ENCODE results near the gene TOB1.

DNA sequence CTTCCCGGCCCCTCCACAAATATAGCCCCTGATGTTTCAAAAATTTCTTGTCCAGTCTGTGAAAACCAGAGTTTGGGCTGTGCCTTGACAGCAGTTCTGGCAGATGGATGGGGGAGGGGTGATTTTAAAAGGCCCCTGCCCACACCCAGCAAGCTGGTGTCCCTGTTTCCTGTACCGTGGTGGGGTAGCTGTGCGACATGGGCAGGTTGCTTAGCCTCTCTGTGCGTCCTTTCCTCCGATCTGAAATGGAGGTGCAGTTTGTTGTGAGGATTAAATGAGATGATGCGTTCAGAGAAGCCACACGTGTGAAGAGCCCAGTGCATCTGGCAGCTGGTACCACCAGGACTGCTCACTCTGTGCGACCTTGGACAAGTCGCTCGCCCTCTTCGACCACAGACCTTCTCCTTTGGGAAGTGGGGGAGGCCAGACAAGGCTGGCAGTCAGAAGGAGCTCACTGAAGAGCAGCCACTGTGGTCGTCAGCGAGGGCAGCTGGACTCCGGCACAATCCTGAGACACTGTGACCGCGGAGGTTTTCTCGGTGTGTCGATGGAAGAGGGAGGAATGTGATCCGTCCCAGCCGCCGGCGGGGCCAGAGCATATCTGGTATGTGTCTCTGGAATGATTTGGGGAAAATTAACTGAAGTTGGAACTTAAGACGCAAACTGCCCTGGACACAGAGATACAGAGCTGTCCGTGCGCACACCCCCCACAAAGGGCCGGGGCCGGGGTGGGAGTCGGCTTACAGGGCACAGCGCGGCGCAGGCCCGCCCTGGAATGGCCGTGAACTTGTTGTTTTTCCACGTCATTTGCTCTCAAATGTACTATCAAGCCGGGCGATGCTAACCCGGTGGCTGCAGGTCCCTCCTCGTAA lies 31.5 kb downstream of the TOB1 start:
- TF ChIP-seq FOSL1 (IDR thresholded peaks at IDR 0.05; ENCODE audit: low read depth), result no peak
- no peak for TF ChIP-seq POLR2A (IDR thresholded peaks at IDR 0.05; ENCODE audit: borderline replicate concordance, extremely low read depth, insufficient read depth, insufficient read length)
- no peak for TF ChIP-seq CTCF (IDR thresholded peaks at IDR 0.05 in 2 of 3, conservative IDR thresholded peaks at IDR 0.05 in 1 of 3; ENCODE audit: borderline replicate concordance in 1 of 3, insufficient read depth in 1 of 3, low read depth in 2 of 3, low read length in 2 of 3)
- no peak for TF ChIP-seq EGR1 (IDR thresholded peaks at IDR 0.05; ENCODE audit: low read depth)
- no peak for TF ChIP-seq POLR2AphosphoS5 (IDR thresholded peaks at IDR 0.05; ENCODE audit: low read depth, low read length)
- no peak for TF ChIP-seq RAD21 (IDR thresholded peaks at IDR 0.05; ENCODE audit: low read depth)
- TF ChIP-seq, protein P1, sequence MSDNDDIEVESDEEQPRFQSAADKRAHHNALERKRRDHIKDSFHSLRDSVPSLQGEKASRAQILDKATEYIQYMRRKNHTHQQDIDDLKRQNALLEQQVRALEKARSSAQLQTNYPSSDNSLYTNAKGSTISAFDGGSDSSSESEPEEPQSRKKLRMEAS (IDR thresholded peaks at IDR 0.05), result no peak
- TF ChIP-seq CBX3 (IDR thresholded peaks at IDR 0.05; ENCODE audit: low read depth), result no peak
- no peak for TF ChIP-seq YY1 (IDR thresholded peaks at IDR 0.05; ENCODE audit: extremely low read depth, insufficient replicate concordance, low read depth, low read length)
- TF ChIP-seq REST (IDR thresholded peaks at IDR 0.05; ENCODE audit: low read depth), result no peak
- TF ChIP-seq ZFX (IDR thresholded peaks at IDR 0.05), result no peak
- no peak for TF ChIP-seq ZNF274 (IDR thresholded peaks at IDR 0.05; ENCODE audit: low read depth, low read length)
- TF ChIP-seq ZBTB33 (IDR thresholded peaks at IDR 0.05; ENCODE audit: extremely low read depth, insufficient replicate concordance, low read length), result no peak
